ENCODE measurements around the gene RAC3. TPM values are rescaled to one million over a fixed set of nuclear protein-coding genes. Genes with fewer than 3 reads are reported as not detected.

The RAC3 gene
- total RNA-seq, 1 donor, result 1.8 TPM

DNA sequence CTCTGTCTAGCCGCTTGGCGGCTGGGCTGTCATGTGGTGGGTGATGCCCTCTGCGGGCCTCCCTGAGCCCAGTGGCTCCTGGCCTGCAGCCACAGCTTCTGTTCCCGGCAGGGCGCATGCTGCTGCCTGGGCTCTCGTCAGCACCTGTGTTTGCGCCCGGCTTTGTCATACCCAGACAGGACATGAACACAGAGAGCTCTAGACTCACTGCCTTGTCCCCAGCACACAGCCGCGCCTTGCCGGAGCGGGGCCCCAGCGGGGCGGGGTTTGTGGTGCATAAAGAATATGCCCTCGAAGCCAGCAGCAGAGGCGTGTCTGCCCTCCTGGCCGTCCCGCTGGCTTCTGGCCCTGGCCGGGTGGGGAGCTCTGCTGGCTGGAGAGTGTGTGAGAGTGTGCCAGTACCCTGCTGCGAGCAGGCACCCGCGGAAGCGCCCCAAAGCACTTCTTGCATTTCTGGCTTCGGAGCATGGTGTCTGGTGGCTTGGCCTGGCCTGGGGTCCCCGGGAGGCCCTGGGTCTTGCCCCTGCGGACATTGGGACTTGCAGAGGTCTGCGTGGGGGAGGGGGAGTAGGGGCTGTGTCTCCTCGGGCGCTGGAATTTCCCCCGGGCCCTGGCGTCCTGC is 39.7 kb upstream of the RAC3 start:
- peak overlapping the region; percentile 67 for H3K4me2 ChIP-seq (ENCODE audit: insufficient read depth, low read length)
- H3K79me2 ChIP-seq (ENCODE audit: insufficient read depth, low read length), result peaks cover 16% of the 10 kb centered on the region
- no peak overlapping the region for H2AFZ ChIP-seq (ENCODE audit: low read length)
- TF ChIP-seq, protein P1, sequence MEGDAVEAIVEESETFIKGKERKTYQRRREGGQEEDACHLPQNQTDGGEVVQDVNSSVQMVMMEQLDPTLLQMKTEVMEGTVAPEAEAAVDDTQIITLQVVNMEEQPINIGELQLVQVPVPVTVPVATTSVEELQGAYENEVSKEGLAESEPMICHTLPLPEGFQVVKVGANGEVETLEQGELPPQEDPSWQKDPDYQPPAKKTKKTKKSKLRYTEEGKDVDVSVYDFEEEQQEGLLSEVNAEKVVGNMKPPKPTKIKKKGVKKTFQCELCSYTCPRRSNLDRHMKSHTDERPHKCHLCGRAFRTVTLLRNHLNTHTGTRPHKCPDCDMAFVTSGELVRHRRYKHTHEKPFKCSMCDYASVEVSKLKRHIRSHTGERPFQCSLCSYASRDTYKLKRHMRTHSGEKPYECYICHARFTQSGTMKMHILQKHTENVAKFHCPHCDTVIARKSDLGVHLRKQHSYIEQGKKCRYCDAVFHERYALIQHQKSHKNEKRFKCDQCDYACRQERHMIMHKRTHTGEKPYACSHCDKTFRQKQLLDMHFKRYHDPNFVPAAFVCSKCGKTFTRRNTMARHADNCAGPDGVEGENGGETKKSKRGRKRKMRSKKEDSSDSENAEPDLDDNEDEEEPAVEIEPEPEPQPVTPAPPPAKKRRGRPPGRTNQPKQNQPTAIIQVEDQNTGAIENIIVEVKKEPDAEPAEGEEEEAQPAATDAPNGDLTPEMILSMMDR (IDR thresholded peaks at IDR 0.05; ENCODE audit: extremely low read depth, low read depth, low read length), result no peak
- peak; percentile 99 for DNase-seq (ENCODE audit: insufficient read length, low spot score, missing footprints)
- no peaks in the 10 kb centered on the region for H3K27me3 ChIP-seq (ENCODE audit: insufficient read depth, low read length)
- H3K36me3 ChIP-seq (ENCODE audit: insufficient read depth, low read length), result peaks cover 12% of the 10 kb centered on the region
- peak overlapping the region; percentile 37 for H3K4me3 ChIP-seq (ENCODE audit: insufficient read depth, low read length)
- no peak overlapping the region for H3K27ac ChIP-seq (ENCODE audit: low read depth, low read length)
- peaks cover 31% of the 10 kb centered on the region for H4K20me1 ChIP-seq (ENCODE audit: insufficient read depth, low read length)
- no peaks in the 10 kb centered on the region for H3K9me3 ChIP-seq (ENCODE audit: low read depth, low read length)
- peaks cover 14% of the 10 kb centered on the region for H3K4me1 ChIP-seq (ENCODE audit: insufficient read depth, low read length)

DNA sequence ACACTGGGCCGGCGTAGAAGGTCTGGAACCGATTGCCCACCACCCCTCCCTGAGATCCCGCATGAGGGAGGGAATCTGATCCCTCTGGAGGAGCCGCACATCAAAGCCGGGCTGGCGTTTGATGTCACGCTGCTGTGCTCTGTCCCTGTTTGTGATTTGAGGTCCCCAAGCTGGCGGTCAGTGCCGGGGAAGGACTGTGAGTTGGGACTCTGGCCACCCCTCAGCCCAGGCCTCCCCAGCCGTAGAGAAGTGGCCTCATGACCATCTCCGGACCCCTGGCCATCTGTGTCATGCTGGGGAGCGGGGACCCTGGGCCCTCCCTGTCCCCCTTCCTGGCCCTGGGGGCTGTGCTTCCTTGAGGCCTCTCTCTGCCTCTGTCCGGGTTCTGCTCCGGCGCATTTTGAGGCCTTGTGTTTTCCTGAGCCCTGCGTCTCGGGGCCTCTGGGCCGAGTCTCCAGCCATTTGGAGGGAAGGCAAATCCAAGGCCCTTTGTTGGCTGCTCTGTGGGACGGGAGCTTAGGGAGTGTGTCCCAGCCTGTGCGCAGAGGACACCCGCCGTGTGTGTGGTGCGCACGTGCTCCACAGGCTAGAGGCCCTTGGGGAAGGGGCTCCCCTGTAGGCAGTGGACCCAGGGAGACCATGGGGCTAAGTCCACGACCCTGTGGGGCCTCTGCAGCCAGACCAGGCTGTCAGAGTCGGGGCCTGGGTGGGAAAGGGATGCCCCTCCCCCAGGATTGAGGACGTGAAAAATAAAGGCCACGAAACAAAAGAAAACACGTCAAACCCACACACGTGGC is 39.0 kb upstream of the RAC3 start:
- Histone ChIP-seq H3K4me2 (ENCODE audit: insufficient read depth, low read length) (peak overlapping the region; percentile 67), H3K4me1 (ENCODE audit: insufficient read depth, low read length) (peaks cover 14% of the 10 kb centered on the region), H2AFZ (ENCODE audit: low read length) (no peak overlapping the region), H3K9me3 (ENCODE audit: low read depth, low read length) (no peaks in the 10 kb centered on the region), H3K27me3 (ENCODE audit: insufficient read depth, low read length) (no peaks in the 10 kb centered on the region), H3K79me2 (ENCODE audit: insufficient read depth, low read length) (peaks cover 16% of the 10 kb centered on the region), H4K20me1 (ENCODE audit: insufficient read depth, low read length) (peaks cover 31% of the 10 kb centered on the region), H3K4me3 (ENCODE audit: insufficient read depth, low read length) (no peak overlapping the region), H3K36me3 (ENCODE audit: insufficient read depth, low read length) (peaks cover 9% of the 10 kb centered on the region), H3K27ac (ENCODE audit: low read depth, low read length) (no peak overlapping the region)
- DNase-seq (ENCODE audit: insufficient read length, low spot score, missing footprints), result no peak
- TF ChIP-seq, protein P1 (IDR thresholded peaks at IDR 0.05; ENCODE audit: extremely low read depth, low read depth, low read length), result no peak

DNA sequence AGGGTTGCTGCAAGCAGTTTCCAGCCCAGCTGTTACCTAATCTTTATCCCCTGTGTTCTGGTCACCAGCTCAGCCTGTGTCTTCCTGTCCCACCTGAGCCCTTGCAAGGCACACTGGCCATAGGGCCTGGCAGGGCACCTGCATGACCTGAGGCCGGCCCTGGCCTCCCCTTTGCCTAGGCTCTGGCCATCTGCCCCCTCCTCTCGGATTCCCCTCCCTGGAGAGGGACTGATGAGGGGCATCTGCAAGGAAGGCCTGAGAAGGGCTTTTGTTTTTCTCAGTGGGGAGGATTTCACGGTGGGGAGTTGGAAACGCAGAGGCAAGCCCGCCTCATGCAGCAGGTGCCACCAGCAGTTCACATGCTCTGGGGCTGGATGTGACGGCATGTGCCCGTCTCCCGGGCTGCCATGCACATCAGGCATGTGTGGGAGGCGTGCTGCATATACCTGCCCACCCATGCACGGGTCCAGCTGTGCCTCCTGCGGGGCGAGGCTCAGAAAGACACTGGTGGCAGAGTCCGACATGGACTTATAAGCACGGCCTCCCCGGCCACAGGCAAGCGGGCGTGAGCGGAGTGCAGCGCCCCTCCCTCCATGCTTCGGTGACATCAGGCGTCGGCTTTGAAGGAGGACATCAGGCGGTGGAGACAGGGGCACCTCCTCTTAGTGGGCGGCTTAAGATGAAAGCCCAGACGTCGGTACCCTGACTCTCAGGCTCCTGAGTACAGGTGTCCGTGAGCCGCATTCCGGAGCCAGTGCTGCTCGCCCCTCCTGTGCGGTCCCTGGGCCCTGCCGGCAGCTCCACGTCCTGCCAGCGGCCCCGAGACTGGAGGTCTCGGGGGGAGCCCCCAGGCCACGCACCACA is 37.5 kb upstream of the RAC3 start:
- peak; percentile 72 for DNase-seq (ENCODE audit: insufficient read length, low spot score, missing footprints)
- no peaks in the 10 kb centered on the region for H3K27me3 ChIP-seq (ENCODE audit: insufficient read depth, low read length)
- H2AFZ ChIP-seq (ENCODE audit: low read length), result no peak overlapping the region
- H4K20me1 ChIP-seq (ENCODE audit: insufficient read depth, low read length), result peaks cover 31% of the 10 kb centered on the region
- peaks cover 14% of the 10 kb centered on the region for H3K4me1 ChIP-seq (ENCODE audit: insufficient read depth, low read length)
- H3K36me3 ChIP-seq (ENCODE audit: insufficient read depth, low read length), result peaks cover 8% of the 10 kb centered on the region
- H3K4me3 ChIP-seq (ENCODE audit: insufficient read depth, low read length), result no peak overlapping the region
- H3K79me2 ChIP-seq (ENCODE audit: insufficient read depth, low read length), result peaks cover 16% of the 10 kb centered on the region
- TF ChIP-seq, protein P1 (IDR thresholded peaks at IDR 0.05; ENCODE audit: extremely low read depth, low read depth, low read length), result no peak
- no peak overlapping the region for H3K4me2 ChIP-seq (ENCODE audit: insufficient read depth, low read length)
- no peaks in the 10 kb centered on the region for H3K9me3 ChIP-seq (ENCODE audit: low read depth, low read length)
- H3K27ac ChIP-seq (ENCODE audit: low read depth, low read length), result no peak overlapping the region

All from osteoblast (primary cell).